IPS-20b (cell line): ENCODE measurements around the gene ZNF565.
"Not testable (repeated sequence)": the region's sequence is repeated elsewhere in the genome, so short reads cannot be mapped to it uniquely, and the experiment has no call there.

Source experiments
- H3K27ac ChIP-seq: one replicate; pipeline ENCODE4 v1.5.1; 2013; ENCODE audit warnings: low read length
- H3K27me3 ChIP-seq: 2 replicates; pipeline ENCODE4 v1.6.1; 2013; ENCODE audit warnings: mild to moderate bottlenecking, low read length, inconsistent platforms; ENCODE audit not compliant: insufficient read depth
- H3K36me3 ChIP-seq: 2 replicates; pipeline ENCODE4 v1.6.1; 2013; ENCODE audit warnings: low read depth, mild to moderate bottlenecking, inconsistent platforms, low read length, moderate library complexity; ENCODE audit not compliant: insufficient read depth
- H3K4me1 ChIP-seq: 2 replicates; pipeline ENCODE4 v1.6.1; 2013; ENCODE audit warnings: mild to moderate bottlenecking, control low read depth, inconsistent platforms, low read length, moderate library complexity; ENCODE audit not compliant: insufficient read depth
- H3K4me3 ChIP-seq: 2 replicates; pipeline ENCODE4 v1.5.1; 2013; ENCODE audit warnings: mild to moderate bottlenecking, low read length, inconsistent platforms
- H3K9ac ChIP-seq: 2 replicates; pipeline ENCODE4 v1.6.1; 2013; ENCODE audit warnings: low read depth, mild to moderate bottlenecking, inconsistent platforms, low read length, moderate library complexity
- H3K9me3 ChIP-seq: 2 replicates; pipeline ENCODE4 v1.6.1; 2013; ENCODE audit warnings: mild to moderate bottlenecking, low read depth, low read length, inconsistent platforms; ENCODE audit not compliant: insufficient read depth

Gene ZNF565

DNA sequence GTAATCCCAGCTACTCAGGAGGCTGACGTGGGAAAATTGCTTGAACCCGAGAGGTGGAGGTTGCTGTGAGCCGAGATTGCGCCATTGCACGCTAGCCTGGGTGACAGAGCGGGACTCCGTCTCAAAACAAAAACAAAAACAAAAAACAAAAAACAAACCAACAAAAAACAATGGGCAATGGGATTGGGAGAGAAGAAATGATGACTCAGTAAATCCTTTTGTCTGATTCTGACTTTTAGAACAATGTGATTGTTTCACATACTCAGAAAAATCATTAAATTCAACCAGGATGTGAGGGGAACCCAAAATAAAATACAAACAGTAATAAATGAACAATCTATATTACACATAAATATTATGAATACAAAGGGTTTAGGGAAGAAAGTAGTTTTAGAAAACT lies 5.1 kb downstream of the ZNF565 start:
- Histone ChIP-seq H3K4me1 (no peaks in the 10 kb centered on the region), H3K27ac (no peak overlapping the region), H3K36me3 (no peaks in the 10 kb centered on the region), H3K4me3 (no peak overlapping the region), H3K9me3 (no peaks in the 10 kb centered on the region), H3K27me3 (no peaks in the 10 kb centered on the region), H3K9ac (no peak overlapping the region)

DNA sequence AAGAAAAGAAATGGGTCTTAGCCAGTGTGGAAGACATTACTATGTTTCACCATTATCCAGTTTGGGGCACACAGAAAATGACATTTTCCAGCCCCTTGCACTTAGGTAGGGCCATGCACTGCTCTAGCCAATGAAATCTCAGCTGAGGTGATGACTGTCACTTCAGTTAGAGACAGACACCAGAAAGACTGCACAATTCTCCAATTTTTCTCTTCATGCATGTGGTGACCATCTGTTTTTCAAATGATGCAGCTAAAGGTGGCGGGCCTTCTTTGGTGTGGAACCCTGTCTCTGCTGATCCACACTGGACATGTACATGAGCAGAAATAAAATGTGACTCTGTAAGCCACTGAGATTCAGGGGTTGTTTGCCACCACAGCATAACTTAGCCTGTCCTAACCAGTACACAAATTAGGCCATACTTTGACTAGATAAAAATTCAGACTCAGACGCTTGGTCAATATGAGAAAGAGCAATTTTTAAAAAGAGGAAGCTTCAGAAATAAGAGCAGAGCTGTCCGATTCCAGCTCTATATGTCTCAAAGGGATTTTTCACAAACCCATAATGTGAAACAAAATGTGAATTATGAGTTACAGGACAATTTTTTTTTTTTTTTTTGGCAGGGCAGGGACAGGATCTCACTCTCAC lies 6.7 kb downstream of the ZNF565 start:
- H3K9ac ChIP-seq = no peak overlapping the region
- H3K27me3 ChIP-seq = no peaks in the 10 kb centered on the region
- H3K4me1 ChIP-seq = no peaks in the 10 kb centered on the region
- H3K27ac ChIP-seq = no peak overlapping the region
- H3K4me3 ChIP-seq = no peak overlapping the region
- H3K9me3 ChIP-seq = no peaks in the 10 kb centered on the region
- H3K36me3 ChIP-seq = no peaks in the 10 kb centered on the region

DNA sequence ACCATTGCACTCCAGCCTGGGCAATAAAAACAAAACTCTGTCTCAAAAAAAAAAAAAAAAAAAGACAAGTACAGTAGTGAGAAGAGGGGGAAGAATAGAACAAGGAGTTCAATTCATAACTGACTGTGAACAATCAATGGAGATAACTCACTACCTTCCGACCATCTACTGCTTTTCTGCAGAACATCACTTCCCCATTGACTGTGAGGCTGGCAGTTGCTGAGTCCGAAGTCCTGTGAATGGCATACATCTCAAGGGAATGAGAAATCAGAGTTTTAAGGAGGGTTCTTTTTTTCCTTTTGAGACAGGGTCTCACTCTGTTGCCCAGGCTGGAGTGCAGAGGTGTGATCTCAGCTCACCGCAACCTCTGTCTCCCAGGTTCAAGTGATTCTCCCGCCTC lies 11.2 kb downstream of the ZNF565 start:
- Histone ChIP-seq H3K4me1 (no peaks in the 10 kb centered on the region), H3K27ac (no peak overlapping the region)

DNA sequence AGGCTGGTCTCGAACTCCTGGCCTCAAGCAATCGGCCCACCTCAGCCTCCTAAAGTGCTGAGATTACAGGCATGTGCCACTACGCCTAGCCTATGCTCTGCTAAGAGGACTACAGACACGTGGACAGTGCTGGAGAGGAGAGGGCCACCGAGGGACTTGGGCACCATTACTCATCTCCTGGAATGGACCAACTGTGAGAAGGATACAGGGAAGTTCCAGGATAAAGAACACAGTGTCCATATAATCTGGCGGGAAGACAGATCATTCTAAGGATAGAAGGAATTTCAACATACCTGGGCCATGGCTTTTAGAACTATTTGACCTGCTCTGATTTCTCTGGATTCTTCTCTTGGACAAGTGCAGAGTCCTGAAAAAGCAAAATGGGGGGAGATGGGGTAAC lies 12.8 kb downstream of the ZNF565 start:
- Histone ChIP-seq H3K36me3 (no peaks in the 10 kb centered on the region), H3K4me3 (no peak overlapping the region)

More for the DNA sequence above, 11.2 kb downstream of the ZNF565 start:
- Histone ChIP-seq H3K36me3 (no peaks in the 10 kb centered on the region), H3K9ac (no peak overlapping the region), H3K9me3 (no peaks in the 10 kb centered on the region), H3K4me3 (no peak overlapping the region), H3K27me3 (no peaks in the 10 kb centered on the region)

DNA sequence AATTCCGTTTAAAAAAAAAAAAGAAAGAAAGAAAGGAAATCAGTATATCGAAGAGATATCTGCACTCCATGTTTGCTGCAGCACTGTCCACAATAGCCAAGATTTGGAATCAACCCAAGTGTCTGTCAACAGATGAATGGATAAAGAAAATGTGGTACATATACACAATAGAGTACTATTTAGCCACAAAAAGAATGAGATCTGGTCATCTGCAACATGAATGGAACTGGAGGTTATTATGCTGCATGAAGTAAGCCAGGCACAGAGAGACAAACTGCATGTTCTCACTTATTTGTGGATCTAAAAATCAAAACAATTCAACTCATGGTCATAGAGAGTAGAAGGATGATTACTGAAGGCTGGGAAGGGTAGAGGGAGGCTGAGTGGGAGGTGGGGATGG lies 16.3 kb downstream of the ZNF565 start:
- Histone ChIP-seq H3K27ac (no peak overlapping the region), H3K4me3 (no peak overlapping the region), H3K9ac (no peak overlapping the region), H3K4me1 (no peaks in the 10 kb centered on the region), H3K27me3 (no peaks in the 10 kb centered on the region), H3K36me3 (0 out of 2 replicates have a peak, but pooled peaks cover 7% of the 10 kb centered on the region), H3K9me3 (no peaks in the 10 kb centered on the region)

More for the DNA sequence above, 12.8 kb downstream of the ZNF565 start:
- Histone ChIP-seq H3K27ac (no peak overlapping the region), H3K27me3 (no peaks in the 10 kb centered on the region), H3K9ac (no peak overlapping the region), H3K9me3 (no peaks in the 10 kb centered on the region), H3K4me1 (no peaks in the 10 kb centered on the region)

DNA sequence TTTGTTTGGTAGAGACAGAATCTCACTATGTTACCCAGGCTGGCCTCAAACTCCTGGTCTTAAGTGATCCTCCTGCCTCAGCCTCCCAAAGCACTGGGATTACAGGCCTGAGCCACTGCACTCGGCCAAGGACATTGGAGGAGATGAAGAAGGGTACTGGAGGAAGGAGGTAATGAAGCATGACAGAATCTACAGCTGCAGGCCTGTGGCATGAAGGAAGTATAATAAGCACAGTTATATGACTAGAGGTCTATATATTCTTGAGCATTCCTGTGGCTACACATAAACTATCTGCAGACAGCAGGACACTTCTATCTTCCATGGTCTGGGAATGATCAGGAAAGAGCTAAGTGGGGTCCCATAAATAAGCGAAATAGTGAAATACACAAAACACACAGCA lies 18.2 kb downstream of the ZNF565 start:
- Histone ChIP-seq H3K27ac (no peak overlapping the region), H3K27me3 (no peaks in the 10 kb centered on the region), H3K9ac (no peak overlapping the region), H3K4me3 (no peak overlapping the region), H3K36me3 (0 out of 2 replicates have a peak, but pooled peaks cover 7% of the 10 kb centered on the region), H3K9me3 (no peaks in the 10 kb centered on the region), H3K4me1 (no peaks in the 10 kb centered on the region)

DNA sequence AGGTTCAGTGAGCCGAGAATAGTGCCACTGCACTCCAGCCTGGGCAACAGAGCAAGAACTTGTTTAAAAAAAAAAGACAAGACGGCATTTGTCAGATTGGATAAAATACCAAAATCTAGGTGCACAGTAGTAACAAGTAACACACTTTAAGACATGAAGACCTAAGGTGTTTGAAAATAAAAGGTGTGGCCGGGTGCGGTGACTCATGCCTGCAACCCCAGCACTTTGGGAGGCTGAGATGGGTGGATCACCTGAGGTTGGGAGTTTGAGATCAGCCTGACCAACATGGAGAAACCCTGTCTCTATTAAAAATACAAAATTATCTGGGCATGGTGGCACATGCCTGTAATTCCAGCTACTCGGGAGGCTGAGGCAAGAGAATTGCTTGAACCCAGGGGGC lies 27.7 kb downstream of the ZNF565 start:
- H3K9me3 ChIP-seq, H3K9ac ChIP-seq, H3K27ac ChIP-seq, H3K36me3 ChIP-seq, H3K4me1 ChIP-seq, H3K27me3 ChIP-seq, H3K4me3 ChIP-seq: not testable (repeated sequence)

DNA sequence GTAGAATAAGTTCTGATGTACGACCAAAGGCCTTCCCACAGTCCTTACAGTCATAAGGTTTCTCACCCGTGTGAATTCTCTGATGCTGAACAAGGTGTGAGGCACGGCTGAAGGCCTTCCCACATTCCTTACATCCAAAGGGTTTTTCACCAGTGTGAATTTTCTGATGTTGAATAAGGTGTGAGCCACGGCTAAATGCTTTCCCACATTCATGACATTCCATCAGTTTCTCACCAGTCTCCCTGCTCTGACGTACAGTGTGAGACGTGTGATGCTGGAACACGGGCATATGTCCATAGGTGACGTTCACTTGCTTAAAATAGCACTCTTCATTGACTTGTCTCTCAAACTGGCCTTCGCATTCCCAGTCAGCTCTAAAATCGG lies 31.2 kb downstream of the ZNF565 start:
- Histone ChIP-seq H3K4me1 (peaks cover 8% of the 10 kb centered on the region; the same call in 1 of the 2 replicates), H3K9ac (no peak overlapping the region), H3K9me3 (no peaks in the 10 kb centered on the region), H3K27me3 (no peaks in the 10 kb centered on the region), H3K36me3 (peaks cover 6% of the 10 kb centered on the region; the same call in 1 of the 2 replicates), H3K27ac (no peak overlapping the region), H3K4me3 (no peak overlapping the region)

DNA sequence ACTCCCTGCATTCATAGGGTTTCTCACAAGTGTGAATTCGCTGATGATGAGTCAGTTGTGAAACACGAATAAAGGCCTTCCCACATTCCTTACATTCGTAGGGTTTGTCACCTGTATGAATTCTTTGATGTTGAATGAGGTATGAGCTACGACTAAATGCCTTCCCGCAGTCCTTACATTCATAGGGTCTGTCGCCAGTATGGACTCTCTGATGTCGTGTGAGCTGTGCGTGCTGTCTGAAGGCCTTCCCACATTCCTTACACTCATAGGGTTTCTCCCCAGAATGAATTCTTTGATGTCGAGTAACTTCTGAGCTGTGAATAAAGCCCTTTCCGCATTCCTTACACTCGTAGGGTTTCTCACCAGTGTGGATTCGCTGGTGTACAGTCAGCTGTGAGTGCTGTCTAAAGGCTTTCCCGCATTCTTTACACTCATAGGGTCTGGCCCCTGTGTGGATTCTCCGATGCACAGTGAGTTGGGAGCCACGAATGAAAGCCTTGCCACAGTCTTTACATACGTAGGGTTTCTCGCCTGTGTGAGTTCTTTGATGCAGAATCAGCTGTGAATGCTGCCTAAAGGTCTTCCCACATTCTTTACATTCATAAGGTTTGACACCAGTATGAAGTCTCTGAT lies 31.7 kb downstream of the ZNF565 start:
- Histone ChIP-seq H3K9ac (no peak overlapping the region), H3K27ac (no peak overlapping the region), H3K4me3 (no peak overlapping the region), H3K36me3 (peaks cover 6% of the 10 kb centered on the region; the same call in 1 of the 2 replicates), H3K4me1 (peaks cover 8% of the 10 kb centered on the region; the same call in 1 of the 2 replicates), H3K9me3 (no peaks in the 10 kb centered on the region), H3K27me3 (no peaks in the 10 kb centered on the region)

DNA sequence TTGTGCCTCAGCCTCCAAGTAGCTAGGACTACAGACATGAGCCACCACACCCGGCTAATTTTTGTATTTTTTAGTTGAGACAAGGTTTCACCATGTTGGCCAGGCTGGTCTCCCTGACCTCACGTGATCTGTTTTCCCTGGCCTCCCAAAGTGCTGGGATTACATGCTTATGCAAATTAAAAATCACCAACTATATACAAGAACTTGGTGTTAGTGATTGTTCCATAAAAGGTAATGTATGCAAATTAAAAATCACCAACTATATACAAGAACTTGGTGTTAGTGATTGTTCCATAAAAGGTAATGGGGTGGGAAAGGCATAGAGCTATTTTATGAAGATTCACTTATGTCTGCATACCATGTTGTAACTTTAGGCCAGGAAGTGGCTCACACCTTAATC lies 35.4 kb downstream of the ZNF565 start:
- not testable (repeated sequence) for H3K27me3 ChIP-seq, H3K27ac ChIP-seq, H3K9ac ChIP-seq, H3K9me3 ChIP-seq, H3K36me3 ChIP-seq, H3K4me3 ChIP-seq, H3K4me1 ChIP-seq

DNA sequence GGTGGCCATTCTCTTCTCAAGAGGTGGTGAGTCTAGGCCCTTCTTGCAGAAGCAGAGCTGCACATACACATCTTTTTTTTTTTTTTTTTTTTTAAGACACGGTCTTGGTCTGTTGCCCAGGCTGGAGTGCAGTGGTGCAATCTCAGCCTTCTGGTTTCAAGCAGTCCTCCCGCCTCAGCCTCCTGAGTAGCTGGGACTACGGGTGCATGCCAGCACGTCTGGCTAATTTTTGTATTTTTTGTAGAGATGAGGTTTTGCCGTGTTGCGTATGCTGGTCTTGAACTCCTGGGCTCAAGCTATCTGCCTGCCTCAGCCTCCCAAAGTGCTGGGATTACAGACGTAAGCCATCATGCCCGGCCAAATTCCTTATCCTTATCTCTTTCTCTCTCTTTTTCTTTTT lies 40.6 kb downstream of the ZNF565 start:
- not testable (repeated sequence) for H3K36me3 ChIP-seq, H3K9me3 ChIP-seq, H3K4me1 ChIP-seq, H3K27me3 ChIP-seq, H3K27ac ChIP-seq, H3K9ac ChIP-seq, H3K4me3 ChIP-seq

DNA sequence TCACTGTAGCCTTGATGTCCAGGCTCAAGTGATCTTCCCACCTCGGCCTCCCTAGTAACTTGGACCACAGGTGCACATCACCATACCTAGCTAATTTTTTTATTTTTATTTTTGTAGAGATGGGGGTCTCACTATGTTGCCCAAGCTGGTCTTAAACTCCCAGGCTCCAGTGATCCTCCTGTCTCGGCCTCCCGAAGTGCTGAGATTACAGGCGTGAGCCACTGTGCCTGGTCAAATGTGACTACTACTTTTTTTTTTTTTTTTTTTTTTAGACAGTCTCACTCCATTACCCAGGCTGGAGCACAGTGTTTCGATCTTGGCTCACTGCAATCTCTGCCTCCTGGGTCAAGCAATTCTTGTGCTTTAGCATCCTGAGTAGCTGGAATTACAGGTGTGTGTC lies 41.6 kb downstream of the ZNF565 start:
- H3K36me3 ChIP-seq = no peaks in the 10 kb centered on the region
- no peaks in the 10 kb centered on the region for H3K4me1 ChIP-seq
- no peaks in the 10 kb centered on the region for H3K27me3 ChIP-seq
- no peak overlapping the region for H3K9ac ChIP-seq
- no peaks in the 10 kb centered on the region for H3K9me3 ChIP-seq
- no peak overlapping the region for H3K27ac ChIP-seq
- no peak overlapping the region for H3K4me3 ChIP-seq
